ENCODE measurements around the gene ZNF524. TPM values are rescaled to one million over a fixed set of nuclear protein-coding genes. Genes with fewer than 3 reads are reported as not detected.
A peak's percentile ranks its signal among the peaks of the same experiment; 100 is the strongest.

Gene ZNF524
- total and polyA plus RNA-seq, 2 experiments from 2014 or later = 17.8 to 18.2 TPM

GRCh38 chr19:55590109-55590508, 10.0 kb upstream of the ZNF524 start:
- Histone ChIP-seq H3K9ac (no peak overlapping the region), H3K9me3 (ENCODE audit: low read depth) (no peaks in the 10 kb centered on the region), H3F3A (ENCODE audit: insufficient read depth) (peaks cover 3% of the 10 kb centered on the region; the same call in 1 of the 2 replicates), H3K79me2 (ENCODE audit: insufficient read depth) (no peaks in the 10 kb centered on the region), H3K36me3 (ENCODE audit: low read depth) (no peaks in the 10 kb centered on the region), H3K9me2 (ENCODE audit: insufficient read depth) (no peaks in the 10 kb centered on the region), H3K27ac (no peak overlapping the region), H2AFZ (no peak overlapping the region), H3K4me2 (ENCODE audit: unreplicated experiment) (no peak overlapping the region), H4K20me1 (ENCODE audit: insufficient read depth) (no peaks in the 10 kb centered on the region), H3K4me3 (no peak overlapping the region), H3K27me3 (replicated peaks; ENCODE audit: insufficient read depth) (no peaks in the 10 kb centered on the region), H3K4me1 (ENCODE audit: insufficient read depth) (no peaks in the 10 kb centered on the region)
- WGBS, 2 experiments (ENCODE audit: low coverage in 1 of 2, low lambda C conversion rate in 2 of 2, missing lambda C conversion rate in 2 of 2) = 36 to 37% methylated on average over 7 of the region's 7 CpGs
- no peak for DNase-seq
- TF ChIP-seq EZH2 (IDR thresholded peaks at IDR 0.05; ENCODE audit: insufficient read depth, poor library complexity, severe bottlenecking) (no peak), EZH2phosphoT487 (IDR thresholded peaks at IDR 0.05; ENCODE audit: insufficient read depth, low read depth) (no peak)
- in situ Hi-C loops (cut with MboI) = no loop called here

- Histone ChIP-seq H3K9me3 (ENCODE audit: low read depth) (no peaks in the 10 kb centered on the region), H3K79me2 (ENCODE audit: insufficient read depth) (no peaks in the 10 kb centered on the region), H2AFZ (no peak overlapping the region), H3F3A (ENCODE audit: insufficient read depth) (no peaks in the 10 kb centered on the region), H3K4me3 (no peak overlapping the region), H4K20me1 (ENCODE audit: insufficient read depth) (no peaks in the 10 kb centered on the region), H3K36me3 (ENCODE audit: low read depth) (no peaks in the 10 kb centered on the region), H3K4me2 (ENCODE audit: unreplicated experiment) (no peak overlapping the region), H3K9me2 (ENCODE audit: insufficient read depth) (no peaks in the 10 kb centered on the region), H3K27ac (no peak overlapping the region), H3K27me3 (replicated peaks; ENCODE audit: insufficient read depth) (no peaks in the 10 kb centered on the region), H3K9ac (no peak overlapping the region), H3K4me1 (ENCODE audit: insufficient read depth) (no peaks in the 10 kb centered on the region)
- 59 to 65% methylated on average over 10 of the region's 10 CpGs for WGBS, 2 experiments (ENCODE audit: low coverage in 1 of 2, low lambda C conversion rate in 2 of 2, missing lambda C conversion rate in 2 of 2)
- peak; percentile 53 for DNase-seq
- TF ChIP-seq EZH2 (IDR thresholded peaks at IDR 0.05; ENCODE audit: insufficient read depth, poor library complexity, severe bottlenecking) = no peak
- no peak for TF ChIP-seq EZH2phosphoT487 (IDR thresholded peaks at IDR 0.05; ENCODE audit: insufficient read depth, low read depth)
- in situ Hi-C loops (cut with MboI) = no loop called here
Measured at GRCh38 chr19:55590617-55591016, 9.5 kb upstream of the ZNF524 start.

- DNase-seq = no peak
- no peak for TF ChIP-seq EZH2 (IDR thresholded peaks at IDR 0.05; ENCODE audit: insufficient read depth, poor library complexity, severe bottlenecking)
- no peak for TF ChIP-seq EZH2phosphoT487 (IDR thresholded peaks at IDR 0.05; ENCODE audit: insufficient read depth, low read depth)
- in situ Hi-C loops (cut with MboI) = no loop called here
Measured at GRCh38 chr19:55591555-55591954, 8.5 kb upstream of the ZNF524 start.

GRCh38 chr19:55592391-55593090, 7.5 kb upstream of the ZNF524 start:
- Histone ChIP-seq H3K4me2 (ENCODE audit: unreplicated experiment) (no peak overlapping the region), H3K27me3 (replicated peaks; ENCODE audit: insufficient read depth) (no peaks in the 10 kb centered on the region), H3K4me1 (ENCODE audit: insufficient read depth) (no peaks in the 10 kb centered on the region), H3K9ac (no peak overlapping the region), H3F3A (ENCODE audit: insufficient read depth) (no peaks in the 10 kb centered on the region), H3K9me3 (ENCODE audit: low read depth) (no peaks in the 10 kb centered on the region), H3K9me2 (ENCODE audit: insufficient read depth) (no peaks in the 10 kb centered on the region), H3K36me3 (ENCODE audit: low read depth) (no peaks in the 10 kb centered on the region), H3K27ac (no peak overlapping the region), H3K79me2 (ENCODE audit: insufficient read depth) (no peaks in the 10 kb centered on the region), H2AFZ (no peak overlapping the region), H3K4me3 (no peak overlapping the region), H4K20me1 (ENCODE audit: insufficient read depth) (no peaks in the 10 kb centered on the region)
- no peak for DNase-seq
- WGBS, 2 experiments (ENCODE audit: low coverage in 1 of 2, low lambda C conversion rate in 2 of 2, missing lambda C conversion rate in 2 of 2) = 88 to 97% methylated on average over 26 to 73 of the region's 73 CpGs
- in situ Hi-C loops (cut with MboI) = no loop called here
- no peak for TF ChIP-seq EZH2 (IDR thresholded peaks at IDR 0.05; ENCODE audit: insufficient read depth, poor library complexity, severe bottlenecking)
- TF ChIP-seq EZH2phosphoT487 (IDR thresholded peaks at IDR 0.05; ENCODE audit: insufficient read depth, low read depth) = no peak

More at GRCh38 chr19:55591555-55591954, 8.5 kb upstream of the ZNF524 start:
- no peaks in the 10 kb centered on the region for H3K36me3 ChIP-seq (ENCODE audit: low read depth)
- H3K27ac ChIP-seq = no peak overlapping the region
- no peaks in the 10 kb centered on the region for H3K79me2 ChIP-seq (ENCODE audit: insufficient read depth)
- H2AFZ ChIP-seq = no peak overlapping the region
- 92 to 94% methylated on average over 10 of the region's 10 CpGs for WGBS, 2 experiments (ENCODE audit: low coverage in 1 of 2, low lambda C conversion rate in 2 of 2, missing lambda C conversion rate in 2 of 2)
- no peak overlapping the region for H3K4me3 ChIP-seq
- H3K9me3 ChIP-seq (ENCODE audit: low read depth) = no peaks in the 10 kb centered on the region
- no peak overlapping the region for H3K9ac ChIP-seq
- H3K4me1 ChIP-seq (ENCODE audit: insufficient read depth) = no peaks in the 10 kb centered on the region
- no peaks in the 10 kb centered on the region for H3F3A ChIP-seq (ENCODE audit: insufficient read depth)
- H3K4me2 ChIP-seq (ENCODE audit: unreplicated experiment) = no peak overlapping the region
- H3K9me2 ChIP-seq (ENCODE audit: insufficient read depth) = no peaks in the 10 kb centered on the region
- H3K27me3 ChIP-seq (replicated peaks; ENCODE audit: insufficient read depth) = no peaks in the 10 kb centered on the region
- no peaks in the 10 kb centered on the region for H4K20me1 ChIP-seq (ENCODE audit: insufficient read depth)

All from GM23248 (cell line).